K562 treated with DMSO at 1 percent for 24 hours (cell line): ENCODE data around the gene PTK6. TPM values are rescaled to one million over a fixed set of nuclear protein-coding genes. Genes with fewer than 3 reads are reported as not detected.

Experiments
- total RNA-seq: library from RNA; unstranded; fragments of 300-600 nt; gene quantifications from 2 replicates; pipeline ENCODE4 v1.2.3, GENCODE V29; 2022; ENCODE audit warnings: low read depth; ENCODE audit not compliant: insufficient read depth

Gene PTK6
- total RNA-seq = not detected in 2 replicates

DNA sequence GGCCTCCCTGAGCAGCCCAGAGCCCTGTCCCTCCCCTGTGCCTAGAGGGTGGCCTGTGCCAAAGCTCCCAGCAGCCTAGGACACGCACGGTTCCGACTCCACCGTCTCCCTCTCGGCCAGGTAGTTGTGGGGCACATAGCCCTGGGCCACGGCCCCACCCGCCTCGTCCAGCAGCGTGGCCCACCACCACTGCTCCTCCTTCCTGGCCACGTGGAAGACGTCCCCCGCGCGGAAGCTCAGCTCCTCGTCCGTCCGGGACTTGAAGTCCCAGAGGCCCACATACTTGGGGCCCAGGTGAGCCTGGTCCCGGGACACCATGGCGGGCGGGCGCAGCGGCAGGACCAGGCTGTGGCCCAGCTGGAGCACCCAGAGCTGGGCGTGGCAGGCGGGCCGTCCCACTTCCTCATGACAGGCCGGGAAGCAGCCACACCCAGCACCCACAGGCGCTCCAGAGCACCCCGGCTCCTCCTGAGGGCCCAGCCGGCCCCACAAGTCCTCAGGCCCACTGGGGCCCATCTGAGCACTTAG is at the start of gene PTK6:
Gene PTK6, minus strand, starts transcription at position 380 of the 528 bp plus-strand sequence. Its CDS starts 62 bp downstream, at position 318.

DNA sequence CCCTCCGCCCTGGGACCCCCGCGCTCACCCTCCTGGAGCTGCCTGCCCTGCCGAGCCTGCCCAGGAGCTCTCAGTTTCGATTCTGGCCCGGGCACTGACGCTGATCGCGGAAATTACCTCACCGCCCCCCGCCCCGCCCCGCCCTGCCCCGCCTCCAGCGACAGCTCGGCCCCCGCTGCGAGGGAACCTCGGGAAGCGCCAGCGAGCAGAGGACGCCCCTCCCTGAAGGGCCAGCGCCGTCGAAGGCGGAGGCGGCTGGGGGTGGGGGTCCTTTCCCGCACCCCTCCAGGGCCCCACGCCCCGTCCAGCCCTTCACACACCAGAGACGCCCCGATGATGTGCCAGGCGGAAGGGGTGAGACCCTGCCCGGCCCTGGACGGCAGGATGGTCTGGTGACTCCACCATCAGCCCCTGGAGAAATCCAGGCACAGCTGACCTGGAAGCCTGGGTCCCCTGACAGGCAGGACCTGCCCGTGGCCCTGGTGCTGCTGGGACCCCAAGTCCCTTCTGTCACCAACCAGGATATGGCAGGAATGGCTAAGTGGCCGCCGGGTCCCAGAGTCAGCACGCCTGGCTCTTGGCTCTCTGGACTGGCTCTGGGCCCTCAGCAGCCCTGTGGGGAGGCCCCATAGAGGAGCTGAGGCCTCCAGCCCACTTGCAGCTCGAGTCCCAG is 37.1 kb upstream of the PTK6 start, which contains the start of gene HELZ2:
Gene HELZ2, minus strand, starts transcription at position 84 of the 673 bp plus-strand sequence. CDS start 1,854 bp downstream, outside the sequence.

DNA sequence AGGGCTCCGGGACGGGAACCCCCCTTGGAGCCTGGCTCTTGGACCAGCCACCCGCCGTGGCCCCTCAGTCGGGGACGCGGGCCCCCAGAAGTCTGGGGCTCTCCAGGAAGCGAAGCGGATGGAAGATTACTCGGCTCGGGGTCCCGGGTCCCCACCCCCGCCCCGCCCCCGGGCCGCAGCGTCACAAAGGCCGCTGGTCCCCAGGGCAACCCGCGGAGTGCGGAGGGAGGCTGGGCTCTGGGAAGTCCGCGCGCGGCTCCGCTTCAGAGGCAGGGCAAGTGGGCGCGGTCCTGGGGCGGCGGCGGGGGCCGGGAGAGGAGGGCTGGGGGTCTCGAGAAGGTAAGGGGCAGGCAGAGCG is 16.7 kb upstream of the PTK6 start, which contains the start of gene FNDC11:
Gene FNDC11, plus strand, starts transcription at position 227 of the 358 bp plus-strand sequence. CDS start 1,505 bp downstream, outside the sequence.

GRCh38 chr20:63547725-63548480 is 10.7 kb upstream of the PTK6 start, which contains the start of gene SRMS:
Gene SRMS, minus strand, starts transcription at chr20:63547749. Its CDS starts 286 bp downstream, at chr20:63547463.

DNA sequence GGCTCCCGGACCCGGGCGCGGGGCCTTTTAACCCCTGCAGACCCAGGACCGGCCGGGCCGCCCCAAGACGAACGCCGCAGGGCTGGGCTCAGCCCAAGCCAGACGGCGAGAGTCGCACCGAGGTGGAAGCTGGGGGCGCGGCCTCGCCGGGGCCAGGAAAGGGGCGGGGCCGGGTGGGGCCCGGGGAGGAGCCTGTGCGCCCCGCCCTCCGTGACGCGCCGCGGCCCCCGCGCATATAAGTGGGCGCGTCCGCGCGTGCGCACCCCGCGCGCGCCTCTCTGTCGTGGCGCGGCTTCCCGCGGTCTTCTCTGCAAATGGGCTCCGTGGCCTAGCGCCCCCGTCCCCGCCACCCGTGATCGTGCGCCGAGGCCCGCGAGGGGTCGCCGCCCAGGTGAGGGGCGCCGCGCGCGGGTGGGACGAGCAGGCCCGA is 16.7 kb downstream of the PTK6 start, which contains the start of gene PPDPF:
Gene PPDPF, plus strand, starts transcription at position 262 of the 430 bp plus-strand sequence. CDS start 544 bp downstream, outside the sequence.

GRCh38 chr20:63498960-63499337 is 38.2 kb downstream of the PTK6 start, which contains the start of gene EEF1A2:
Gene EEF1A2, minus strand, starts transcription at chr20:63499083. Its CDS starts 1,320 bp downstream, at chr20:63497763.

Other genes starting within 250 kb of the PTK6 start
- not detected in 2 replicates for gene COL20A1, start 244.2 kb downstream of the PTK6 start, total RNA-seq
- not detected in 2 replicates for gene CHRNA4, start 176.0 kb downstream of the PTK6 start, total RNA-seq
- gene KCNQ2, start 64.7 kb downstream of the PTK6 start, total RNA-seq = not detected in 2 replicates
- 65.5 and 86.4 TPM in 2 replicates for gene EEF1A2, start 38.3 kb downstream of the PTK6 start, total RNA-seq
- gene PPDPF, start 16.6 kb downstream of the PTK6 start, total RNA-seq = 270 and 283 TPM in 2 replicates
- gene SRMS, start 10.4 kb upstream of the PTK6 start, total RNA-seq = 0.19 TPM in 1 of 2 replicates, not detected in the other
- 0.32 and 0.94 TPM in 2 replicates for gene FNDC11, start 16.8 kb upstream of the PTK6 start, total RNA-seq
- 52.0 and 53.4 TPM in 2 replicates for gene HELZ2, start 36.9 kb upstream of the PTK6 start, total RNA-seq
- 8.5 TPM in 2 replicates for gene GMEB2, start 89.7 kb upstream of the PTK6 start, total RNA-seq
- 13.2 and 14.9 TPM in 2 replicates for gene STMN3, start 116.0 kb upstream of the PTK6 start, total RNA-seq
- 8.9 and 10.5 TPM in 2 replicates for gene RTEL1, start 120.9 kb upstream of the PTK6 start, total RNA-seq
- gene TNFRSF6B, start 159.3 kb upstream of the PTK6 start, total RNA-seq = 2.2 and 2.4 TPM in 2 replicates
- 44.1 and 46.7 TPM in 2 replicates for gene ARFRP1, start 170.6 kb upstream of the PTK6 start, total RNA-seq
- gene ZGPAT, start 170.7 kb upstream of the PTK6 start, total RNA-seq = 19.1 and 20.8 TPM in 2 replicates
- gene LIME1, start 199.3 kb upstream of the PTK6 start, total RNA-seq = 11.9 and 18.2 TPM in 2 replicates
- 68.4 and 69.6 TPM in 2 replicates for gene SLC2A4RG, start 202.4 kb upstream of the PTK6 start, total RNA-seq